Measurements from ENCODE around the gene SPRR2D.

The SPRR2D gene

DNA sequence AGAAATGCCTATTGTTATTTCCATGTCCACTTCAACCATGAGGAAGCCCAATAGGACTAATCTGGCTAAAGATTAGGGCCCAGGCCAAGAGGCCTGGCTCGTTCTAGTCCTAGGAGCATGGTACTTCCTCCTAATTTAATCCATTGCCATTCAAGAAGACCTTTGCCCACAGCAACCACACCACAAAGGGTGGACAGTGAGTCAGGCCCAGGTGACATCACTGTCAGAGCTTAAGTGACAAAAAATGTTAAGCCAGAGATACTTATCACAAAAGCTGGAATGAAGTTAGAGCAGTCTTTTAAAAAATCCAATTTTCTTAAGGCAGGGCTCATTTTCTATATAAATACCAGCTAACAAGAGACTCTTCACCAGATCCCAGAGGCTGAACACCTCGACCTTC, 39.5 kb downstream of the SPRR2D start, which contains the start of gene SPRR3:
Gene SPRR3 (plus strand): TSS at position 368 of the 400 bp plus-strand sequence. CDS start 1,272 bp downstream, outside the sequence.
- no peak for DNase-seq

DNA sequence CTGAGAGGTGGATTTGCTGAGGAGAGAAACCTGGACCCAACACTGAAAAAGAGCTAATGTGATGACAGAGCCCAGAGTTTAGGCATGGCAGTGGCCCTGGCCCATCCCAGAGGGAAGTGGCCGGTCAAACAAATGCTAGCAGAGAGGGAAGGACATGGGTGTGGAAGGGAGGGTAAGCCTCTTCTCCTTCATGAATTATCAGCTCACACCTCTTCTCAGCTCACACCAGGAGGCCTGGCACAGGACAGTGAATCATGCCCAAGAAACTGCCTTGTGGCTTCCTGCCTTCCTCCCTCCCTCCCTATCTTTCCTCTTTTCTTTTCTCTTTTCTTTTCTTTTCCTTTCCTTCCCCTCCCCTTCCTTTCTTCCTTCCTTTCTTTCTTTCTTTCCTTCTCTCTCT, 40.6 kb downstream of the SPRR2D start:
- DNase-seq: no peak

DNA sequence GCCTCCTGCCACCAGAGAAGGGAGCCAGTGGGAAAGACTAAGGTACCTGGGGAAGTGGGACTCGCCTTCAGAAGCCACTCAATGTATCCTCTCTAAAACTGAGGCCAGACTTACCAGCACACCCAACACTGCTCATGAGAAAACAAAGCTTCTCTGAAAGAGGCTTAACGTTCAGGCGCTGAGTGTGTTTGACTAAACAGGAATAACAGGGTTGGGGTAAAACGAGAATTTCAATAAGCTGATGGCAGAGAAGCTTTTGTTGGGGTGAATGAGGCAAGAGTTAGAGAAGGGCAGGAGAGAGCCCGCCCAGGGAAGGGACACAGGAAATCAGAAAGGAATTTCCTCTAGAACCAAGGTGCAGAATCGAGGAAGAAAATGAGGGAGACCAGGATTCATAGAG, 41.1 kb downstream of the SPRR2D start:
- DNase-seq: no peak

DNA sequence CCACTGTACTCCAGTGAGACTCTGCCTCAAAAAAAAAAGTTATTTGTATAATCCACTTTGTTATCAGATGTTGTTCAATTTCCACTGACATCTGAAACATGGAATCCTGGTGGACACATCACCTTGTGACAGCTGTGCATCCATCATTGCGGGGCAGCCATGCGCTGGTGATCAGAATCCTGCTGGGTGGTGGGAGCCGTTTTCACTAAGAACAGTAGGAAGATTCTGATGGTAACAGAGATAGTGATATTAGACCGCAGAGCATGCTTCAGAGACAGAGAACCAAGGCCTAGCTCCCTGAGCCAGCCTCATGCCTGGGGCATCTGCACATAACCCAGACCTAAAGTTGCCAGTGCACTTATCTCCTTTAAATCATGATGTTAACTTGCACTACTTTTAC, 42.4 kb downstream of the SPRR2D start:
- DNase-seq: no peak

DNA sequence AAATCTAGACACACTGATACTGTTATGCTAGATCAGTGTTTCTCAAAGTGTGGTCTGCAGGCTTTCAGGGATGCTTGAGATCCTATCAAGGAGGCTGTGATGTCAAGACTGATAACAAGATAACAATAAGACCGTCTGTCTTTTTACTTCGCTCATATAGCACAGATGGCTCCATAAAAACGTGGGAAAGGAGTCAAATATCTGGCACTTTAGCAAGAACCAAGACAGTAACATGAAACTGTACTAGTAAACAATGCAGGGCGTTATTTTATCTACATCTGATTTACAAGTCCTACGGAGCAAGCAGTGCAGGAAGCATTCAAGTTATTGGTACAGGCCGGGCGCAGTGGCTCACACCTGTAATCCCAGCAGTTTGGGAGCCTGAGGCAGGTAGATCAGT, 43.0 kb downstream of the SPRR2D start:
- DNase-seq: no peak

DNA sequence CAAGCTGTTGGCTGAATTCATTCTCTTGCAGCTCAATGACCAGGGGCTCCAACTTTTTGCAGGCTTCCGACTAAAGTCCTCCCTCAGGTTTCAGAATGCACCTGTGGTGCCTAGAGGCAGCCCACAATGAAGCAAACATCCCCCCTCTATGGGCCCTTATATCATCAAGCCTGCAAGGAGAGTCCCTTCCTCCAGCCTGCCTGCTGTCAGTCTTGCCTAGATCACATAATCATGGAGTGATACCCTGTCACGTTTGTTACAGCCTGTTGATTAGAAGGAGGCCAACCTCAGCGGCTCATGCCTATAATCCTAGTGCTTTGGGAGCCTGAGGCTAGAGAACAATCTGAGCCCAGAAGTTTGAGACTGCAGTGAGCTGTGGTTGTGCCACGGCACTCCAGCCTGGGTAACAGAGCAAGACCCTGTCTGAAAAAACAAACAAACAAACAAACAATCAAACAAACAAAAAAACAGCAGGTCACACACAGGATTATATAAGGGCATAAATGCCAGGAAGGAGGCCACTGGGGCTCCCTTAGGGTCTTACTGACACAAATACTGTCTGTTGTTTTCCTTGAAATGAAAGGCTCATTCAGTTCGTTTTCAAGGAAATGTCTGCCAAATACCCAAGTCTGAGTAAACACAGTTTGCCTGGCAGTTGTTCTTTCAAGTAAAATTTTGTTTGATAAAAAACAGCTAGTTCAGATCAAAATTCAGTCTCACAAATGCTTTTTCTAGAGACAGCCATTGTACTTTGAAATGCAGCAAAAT, 44.1 kb downstream of the SPRR2D start:
- DNase-seq: no peak

DNA sequence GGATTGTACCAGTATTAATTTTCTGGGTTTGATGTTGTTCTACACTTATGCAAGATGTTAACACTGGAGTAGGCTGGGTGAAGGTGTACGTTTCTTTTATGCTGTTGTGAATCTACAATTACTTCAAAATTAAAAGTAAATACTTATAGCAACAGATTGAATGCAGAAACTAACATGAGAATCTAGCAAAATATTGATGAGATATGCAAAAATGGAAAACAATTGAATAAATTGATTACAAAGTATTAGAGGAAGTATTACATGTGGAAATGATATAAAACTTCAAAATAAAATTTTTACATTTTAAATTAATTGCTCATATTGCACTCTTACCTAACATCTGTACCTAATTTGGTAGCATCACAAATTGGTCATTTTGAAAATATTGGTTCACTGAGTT, 45.1 kb downstream of the SPRR2D start:
- DNase-seq: no peak

DNA sequence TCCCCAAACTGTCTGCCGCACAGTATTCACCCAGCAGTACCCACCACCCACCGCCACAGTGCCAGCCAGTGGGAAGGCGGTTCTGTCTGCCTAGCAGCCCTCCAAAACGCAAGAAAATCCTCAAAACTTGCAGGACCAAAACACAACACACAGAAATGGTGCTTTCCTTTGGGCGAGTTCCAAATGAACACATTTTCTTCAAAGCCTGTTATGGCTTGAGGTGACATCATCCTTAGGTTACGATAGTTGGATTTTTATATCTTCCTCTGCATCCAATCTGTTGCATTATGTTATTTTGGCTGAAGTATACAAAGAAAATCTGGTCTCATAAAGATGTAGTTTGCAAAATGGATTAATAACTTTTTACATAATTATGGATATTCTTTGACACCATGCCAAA, 47.7 kb downstream of the SPRR2D start:
- no peak for DNase-seq

All from NCI-H2029 (cell line).